Cardiac fibroblast (primary cell): Measurements from ENCODE around the gene SLC35A5.

ENCODE experiments used
- DNase-seq, 2 donors: peaks; one replicate each; pipeline versions ENCODE4 v3.0.0 to v3.0.0-alpha.2; 2010; ENCODE audit warnings: low read depth in 2 of 2
- H3K4me3 ChIP-seq, 2 donors: replicated peaks in 1 of 2; 1 replicate in 1 of 2; 2 replicates in 1 of 2; pipeline ENCODE4 v1.5.1; 2011; ENCODE audit warnings: low read depth in 2 of 2, low read length in 2 of 2, mild to moderate bottlenecking in 2 of 2, moderate library complexity in 1 of 2
- TF ChIP-seq, protein P1 (sequence below): IDR thresholded peaks from one replicate; pipeline ENCODE4 v1.5.1; 2011; ENCODE audit warnings: low read depth, mild to moderate bottlenecking, low read length, inconsistent platforms

Gene SLC35A5

DNA sequence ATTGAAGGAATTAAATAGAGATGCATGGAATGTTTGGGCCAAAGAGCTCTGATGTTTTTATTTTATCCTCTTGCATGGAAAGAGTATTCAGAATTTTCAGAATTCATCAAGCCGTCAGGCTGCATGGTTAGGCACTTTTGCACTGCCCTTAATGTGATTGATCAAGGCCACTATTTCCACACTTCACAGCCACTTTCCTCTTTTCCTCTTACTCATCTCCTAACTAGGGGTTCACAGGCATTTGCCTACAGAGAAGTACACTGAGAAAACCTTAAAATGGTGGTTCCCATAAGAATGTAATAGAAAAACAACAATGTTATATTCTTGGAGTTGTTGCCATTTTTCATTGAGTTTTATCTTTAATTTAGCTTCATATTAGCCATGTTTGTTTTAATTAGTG is 10.9 kb downstream of the SLC35A5 start:
- TF ChIP-seq, protein P1, sequence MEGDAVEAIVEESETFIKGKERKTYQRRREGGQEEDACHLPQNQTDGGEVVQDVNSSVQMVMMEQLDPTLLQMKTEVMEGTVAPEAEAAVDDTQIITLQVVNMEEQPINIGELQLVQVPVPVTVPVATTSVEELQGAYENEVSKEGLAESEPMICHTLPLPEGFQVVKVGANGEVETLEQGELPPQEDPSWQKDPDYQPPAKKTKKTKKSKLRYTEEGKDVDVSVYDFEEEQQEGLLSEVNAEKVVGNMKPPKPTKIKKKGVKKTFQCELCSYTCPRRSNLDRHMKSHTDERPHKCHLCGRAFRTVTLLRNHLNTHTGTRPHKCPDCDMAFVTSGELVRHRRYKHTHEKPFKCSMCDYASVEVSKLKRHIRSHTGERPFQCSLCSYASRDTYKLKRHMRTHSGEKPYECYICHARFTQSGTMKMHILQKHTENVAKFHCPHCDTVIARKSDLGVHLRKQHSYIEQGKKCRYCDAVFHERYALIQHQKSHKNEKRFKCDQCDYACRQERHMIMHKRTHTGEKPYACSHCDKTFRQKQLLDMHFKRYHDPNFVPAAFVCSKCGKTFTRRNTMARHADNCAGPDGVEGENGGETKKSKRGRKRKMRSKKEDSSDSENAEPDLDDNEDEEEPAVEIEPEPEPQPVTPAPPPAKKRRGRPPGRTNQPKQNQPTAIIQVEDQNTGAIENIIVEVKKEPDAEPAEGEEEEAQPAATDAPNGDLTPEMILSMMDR: no peak
- no peak for DNase-seq
- H3K4me3 ChIP-seq: no peak overlapping the region

GRCh38 chr3:112579232-112579631 is 17.4 kb downstream of the SLC35A5 start:
- no peak overlapping the region for H3K4me3 ChIP-seq
- TF ChIP-seq, protein P1: no peak
- DNase-seq: no peak

- H3K4me3 ChIP-seq: no peak overlapping the region
- TF ChIP-seq, protein P1: no peak
- DNase-seq: peak in 1 of 2 donors; percentile 87
These were observed 17.9 kb downstream of the SLC35A5 start for GRCh38 chr3:112579697-112580096.

- TF ChIP-seq, protein P1: peak; percentile 54
- peak; percentile 87 for DNase-seq
- no peak overlapping the region for H3K4me3 ChIP-seq
These were observed 20.5 kb downstream of the SLC35A5 start for GRCh38 chr3:112582244-112582874.

GRCh38 chr3:112583105-112583504 is 21.3 kb downstream of the SLC35A5 start:
- H3K4me3 ChIP-seq: no peak overlapping the region
- TF ChIP-seq, protein P1: no peak
- no peak for DNase-seq

GRCh38 chr3:112585782-112586181 is 23.9 kb downstream of the SLC35A5 start:
- TF ChIP-seq, protein P1: no peak
- no peak for DNase-seq
- no peak overlapping the region for H3K4me3 ChIP-seq

DNA sequence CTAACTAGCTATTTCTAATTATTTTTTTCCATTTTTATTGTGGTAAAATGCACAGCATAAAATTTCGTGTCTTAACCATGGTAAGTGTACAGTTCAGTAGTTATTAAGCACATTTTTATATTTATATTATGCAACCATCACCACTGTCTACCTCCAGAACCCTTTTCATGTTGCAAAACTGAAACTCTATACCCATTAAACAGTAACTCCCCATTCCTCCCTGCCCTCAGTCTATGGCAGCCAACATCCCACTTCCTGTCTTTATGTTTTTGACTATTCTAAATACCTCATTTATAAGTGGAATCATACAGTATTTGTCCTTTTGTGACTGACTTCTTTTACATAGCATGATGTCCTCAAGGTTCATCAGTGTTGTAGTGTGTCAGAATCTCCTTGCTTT is 25.5 kb downstream of the SLC35A5 start:
- TF ChIP-seq, protein P1: no peak
- no peak overlapping the region for H3K4me3 ChIP-seq
- no peak for DNase-seq
